AG08396 (cell line): ENCODE data around the gene CLASP1.
A peak's percentile ranks its signal among the peaks of the same experiment; 100 is the strongest.
"Not testable (repeated sequence)": the region's sequence is repeated elsewhere in the genome, so short reads cannot be mapped to it uniquely, and the experiment has no call there.

Experiments used
- DNase-seq: peaks from one replicate; pipeline ENCODE4 v3.0.0; 2012; ENCODE audit warnings: low spot score, mixed read lengths

CLASP1 gene

DNA sequence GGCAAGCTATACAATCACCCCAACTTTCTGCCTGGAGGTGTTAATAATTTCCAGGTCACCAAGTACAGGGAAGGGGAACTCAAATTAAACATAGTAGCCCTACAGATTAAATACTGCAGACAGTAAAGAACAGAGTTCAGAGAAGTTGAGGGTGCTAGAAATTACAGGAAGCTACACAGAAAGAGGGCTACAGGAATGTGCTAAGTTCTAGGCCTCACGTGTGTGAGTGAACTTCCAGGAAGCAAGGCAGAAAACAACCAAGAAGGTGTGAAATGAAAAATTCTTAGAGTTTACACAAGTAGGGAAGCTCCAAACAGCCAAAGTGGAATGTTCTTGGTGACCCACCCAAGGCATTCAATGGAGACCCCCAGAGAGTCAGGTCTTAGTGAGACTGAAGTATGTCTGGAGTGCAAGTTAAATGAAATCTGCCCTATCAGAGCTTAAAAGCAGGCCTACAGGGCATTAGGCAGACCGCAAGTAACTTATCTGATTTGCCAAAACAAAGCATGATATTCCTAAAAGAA, 176.7 kb downstream of the CLASP1 start:
- DNase-seq, result no peak

DNA sequence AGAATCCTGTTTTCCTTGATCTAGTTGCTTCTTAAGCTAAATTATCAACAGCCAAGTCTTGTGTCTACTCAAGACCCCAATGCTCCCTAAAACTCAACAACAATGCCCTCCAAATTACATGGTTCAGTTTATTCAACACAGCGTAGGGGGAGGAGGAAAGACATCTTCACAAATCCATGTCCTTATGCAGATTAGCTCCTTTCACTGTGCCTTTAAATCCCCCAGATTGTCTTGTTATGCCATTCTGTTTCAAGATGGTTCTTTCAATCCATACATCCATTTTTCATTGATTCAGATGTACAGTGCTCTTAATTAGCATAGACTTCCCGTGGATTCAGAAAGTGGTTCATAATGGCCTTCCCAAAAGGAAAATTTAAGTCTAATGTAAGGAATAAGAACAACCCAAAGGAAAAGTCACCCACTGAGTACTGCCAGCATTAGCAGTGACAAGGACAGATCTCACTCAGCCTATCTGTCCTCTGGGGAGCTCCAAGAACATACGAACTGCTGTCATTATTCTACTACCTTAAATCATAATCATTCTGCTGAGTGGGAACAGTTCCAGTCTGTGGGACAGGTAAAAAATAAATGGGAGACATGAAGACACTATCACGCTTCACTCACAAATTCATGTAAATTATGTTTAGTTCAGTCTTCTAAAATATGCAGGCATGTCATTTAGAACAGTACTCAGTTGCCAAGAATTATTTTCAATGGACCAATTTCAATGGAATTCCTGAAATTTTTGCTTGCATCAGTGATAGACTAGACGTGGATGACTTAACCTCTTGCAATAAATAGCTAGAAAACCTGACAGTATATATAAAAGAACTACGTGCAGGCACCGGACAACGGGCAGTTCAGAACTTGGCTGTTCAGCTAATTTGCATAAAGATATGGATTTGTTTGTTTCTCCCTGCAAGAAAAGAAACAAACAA, 177.5 kb downstream of the CLASP1 start:
- peak; percentile 46 for DNase-seq

DNA sequence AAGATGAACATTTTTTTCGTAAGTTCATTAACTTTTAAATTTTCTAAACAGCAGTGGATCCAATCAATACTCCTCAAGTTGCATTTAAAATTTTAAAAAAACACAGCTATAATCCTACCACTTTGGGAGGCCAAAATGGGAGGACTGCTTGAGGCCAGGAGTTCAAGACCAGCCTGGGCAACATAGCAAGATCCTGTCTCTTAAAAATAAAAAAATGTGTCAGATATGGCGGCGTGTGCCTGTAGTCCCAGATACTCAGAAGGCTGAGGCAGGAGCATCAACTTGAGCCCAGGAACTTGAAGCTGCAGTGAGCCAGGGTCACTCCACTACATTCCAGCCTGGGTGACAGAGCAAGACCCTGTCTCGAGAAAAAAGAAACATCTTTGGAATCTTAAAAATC, 178.3 kb downstream of the CLASP1 start:
- no peak for DNase-seq

DNA sequence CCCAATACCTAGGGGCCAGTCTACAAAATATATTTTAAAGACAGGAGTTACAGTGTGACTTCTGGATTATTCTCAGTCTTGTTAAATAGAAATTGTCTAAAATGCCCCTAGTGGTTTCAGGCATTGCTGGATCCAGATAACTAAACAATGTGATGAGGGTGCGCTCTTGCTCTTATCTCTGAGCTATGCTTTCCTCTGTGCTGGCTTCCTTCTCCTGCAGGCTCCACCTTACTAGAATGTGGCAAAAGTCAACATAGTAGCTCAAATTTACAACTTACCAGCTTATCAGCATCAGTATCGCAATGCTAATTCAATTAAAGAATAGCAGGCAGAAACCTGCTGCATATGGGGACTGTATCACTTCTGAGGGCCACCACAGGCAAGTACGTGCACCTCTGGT, 179.9 kb downstream of the CLASP1 start:
- no peak for DNase-seq

DNA sequence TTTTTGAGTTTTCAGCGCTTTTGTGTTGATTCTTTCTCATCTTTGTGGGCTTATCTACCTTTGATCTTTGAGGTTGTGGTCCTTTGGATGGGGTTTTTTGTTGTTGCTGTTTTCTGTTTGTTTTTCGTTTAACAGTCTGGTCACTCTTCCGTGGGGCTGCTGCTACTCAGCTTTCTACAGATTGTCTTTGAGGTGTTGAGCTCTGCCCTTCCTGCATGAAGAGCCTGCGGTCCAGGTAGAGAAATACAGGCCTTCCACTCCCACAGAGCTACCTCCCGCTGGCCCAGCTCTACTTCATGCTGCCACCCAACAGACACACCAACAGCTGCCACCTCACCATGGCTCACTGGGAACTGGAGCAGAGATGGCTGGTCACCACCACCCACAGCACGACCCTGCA, 180.3 kb downstream of the CLASP1 start:
- DNase-seq, result no peak

DNA sequence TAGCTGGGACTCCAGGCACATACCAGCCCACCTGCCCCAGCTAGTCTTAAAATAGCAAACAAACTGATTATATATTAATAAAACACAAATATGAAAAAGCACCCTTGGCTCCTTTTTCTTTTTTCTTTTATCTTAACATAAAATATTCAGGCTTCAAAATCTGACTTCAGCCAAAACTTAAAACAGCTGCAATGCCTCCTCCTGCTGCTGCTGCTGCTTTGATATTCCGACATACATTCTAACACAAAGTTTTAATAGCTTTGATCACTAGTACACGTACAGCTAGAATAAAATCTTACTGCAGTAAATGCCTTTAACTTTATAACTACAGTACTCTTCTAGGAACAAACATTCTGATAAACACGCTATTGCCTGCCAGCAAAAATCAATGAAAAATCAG, 190.0 kb downstream of the CLASP1 start:
- DNase-seq, result no peak

GRCh38 chr2:121456325-121456724, 192.9 kb downstream of the CLASP1 start:
- DNase-seq, result no peak

GRCh38 chr2:121455446-121455845, 193.8 kb downstream of the CLASP1 start:
- DNase-seq, result no peak

GRCh38 chr2:121454549-121455090, 194.6 kb downstream of the CLASP1 start:
- no peak for DNase-seq

GRCh38 chr2:121451398-121451797, 197.9 kb downstream of the CLASP1 start:
- DNase-seq, result peak; percentile 67

- no peak for DNase-seq
These were observed 199.0 kb downstream of the CLASP1 start for GRCh38 chr2:121450301-121450700.

GRCh38 chr2:121446647-121447241, 202.5 kb downstream of the CLASP1 start:
- no peak for DNase-seq

DNA sequence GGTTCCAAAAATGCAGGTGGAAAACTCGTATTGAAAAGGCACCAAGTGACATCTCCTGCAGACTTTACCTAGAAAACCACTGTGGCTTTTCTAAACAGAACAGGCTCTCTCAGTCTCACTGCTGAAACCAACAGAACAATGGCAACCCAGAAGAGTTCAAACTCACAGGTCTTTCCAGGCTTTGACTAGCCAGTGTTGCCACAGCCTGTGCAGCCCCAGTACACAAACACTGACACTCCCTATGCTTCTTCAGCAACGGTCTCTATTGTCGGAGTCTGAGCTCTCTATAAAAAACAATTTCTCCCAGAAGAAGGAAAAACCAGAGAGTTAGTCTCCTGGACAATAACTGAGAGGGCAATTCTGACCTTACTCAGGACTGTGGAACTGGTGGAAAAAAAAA, 206.4 kb downstream of the CLASP1 start:
- DNase-seq, result no peak

- not testable (repeated sequence) for DNase-seq
These were observed 211.0 kb downstream of the CLASP1 start for GRCh38 chr2:121438290-121438689.

DNA sequence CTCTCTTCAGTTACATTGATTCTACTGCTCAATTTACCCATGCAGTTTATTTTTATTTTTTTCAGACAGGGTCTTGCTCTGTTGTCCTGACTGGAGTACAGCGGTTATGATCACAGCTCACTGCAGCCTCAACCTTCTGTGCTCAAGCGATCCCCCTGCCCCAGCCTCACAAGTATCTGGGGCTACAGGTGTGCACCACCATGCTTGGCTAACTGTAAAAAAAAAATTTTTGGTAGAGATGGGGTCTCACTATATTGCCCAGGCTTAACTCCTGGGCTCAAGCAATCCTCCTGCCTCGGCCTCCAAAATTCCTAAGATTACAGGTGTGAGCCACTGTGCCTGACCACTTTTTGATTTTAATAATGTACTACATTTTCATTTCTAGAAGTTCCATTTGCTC, 212.3 kb downstream of the CLASP1 start:
- no peak for DNase-seq

GRCh38 chr2:121435790-121436189, 213.5 kb downstream of the CLASP1 start:
- DNase-seq, result no peak

GRCh38 chr2:121431214-121431613, 218.0 kb downstream of the CLASP1 start:
- no peak for DNase-seq

DNA sequence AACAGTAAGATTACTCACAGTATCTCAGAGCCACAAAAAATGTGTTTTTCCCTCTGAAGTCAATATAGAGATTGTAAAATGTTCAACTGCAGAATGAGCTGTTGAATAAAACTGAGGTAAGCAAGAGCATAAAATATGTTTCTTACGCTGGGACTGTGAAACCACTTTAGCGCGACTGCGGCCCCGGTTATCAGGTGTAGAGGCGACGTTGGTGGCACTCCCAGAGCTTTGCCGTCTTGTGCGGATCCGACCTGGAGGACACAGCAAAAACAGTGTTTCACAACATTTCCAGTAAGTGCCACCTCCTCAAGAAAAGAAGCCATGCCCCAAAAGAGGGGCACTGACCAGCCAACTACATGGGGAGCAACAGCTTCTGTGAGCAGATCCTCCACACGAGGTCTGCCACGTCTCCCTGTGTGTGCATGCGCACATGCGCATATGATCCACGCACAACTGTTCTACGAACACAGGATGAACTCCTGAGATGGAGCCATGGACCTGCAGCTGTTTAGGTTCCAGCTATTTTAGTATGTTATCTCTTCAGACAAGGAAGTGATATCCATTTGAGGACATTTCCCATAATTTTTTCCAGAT, 219.2 kb downstream of the CLASP1 start:
- no peak for DNase-seq

- no peak for DNase-seq
These were observed 220.0 kb downstream of the CLASP1 start for GRCh38 chr2:121429119-121429903.

DNA sequence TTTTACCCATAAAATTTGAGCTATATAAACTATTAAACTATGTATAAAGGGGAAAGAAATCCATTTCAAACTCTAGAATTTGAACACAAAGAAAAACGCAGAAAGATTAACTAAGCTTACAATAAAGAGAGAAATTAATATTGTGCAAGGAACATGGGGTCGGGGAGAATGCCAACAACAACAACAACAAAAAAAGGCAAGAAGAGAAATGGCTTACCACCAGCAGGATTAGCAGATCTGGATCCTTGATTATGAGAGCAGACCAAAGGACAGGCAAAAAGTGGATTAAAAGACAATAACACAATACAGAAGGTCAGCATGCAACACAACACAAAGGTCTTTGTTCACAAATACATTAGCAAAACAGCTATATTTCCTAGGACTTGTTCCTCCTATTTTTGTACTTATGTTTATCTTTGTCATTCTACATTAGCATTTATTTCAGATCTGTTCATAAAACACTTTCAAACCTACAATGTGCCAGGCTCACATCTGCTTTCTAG, 222.0 kb downstream of the CLASP1 start:
- no peak for DNase-seq

DNA sequence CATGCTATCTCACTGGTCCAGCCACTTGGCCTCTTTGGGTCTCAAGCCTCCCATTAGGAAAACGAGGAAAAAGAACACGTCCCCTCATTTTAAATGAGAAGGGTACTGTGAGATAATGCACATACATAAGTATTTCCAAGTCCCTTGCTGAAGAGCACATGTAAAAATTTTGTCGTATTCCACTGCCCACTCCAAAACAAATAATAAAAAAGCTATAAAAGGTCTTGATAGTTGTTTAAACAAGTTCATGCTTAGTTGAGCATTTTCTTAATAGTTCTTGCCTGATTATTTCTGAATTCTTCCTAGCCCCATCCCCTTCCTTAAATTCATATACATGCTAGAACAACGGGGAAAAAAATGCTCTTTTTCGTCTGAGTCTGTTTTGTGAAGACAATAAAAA, 228.8 kb downstream of the CLASP1 start:
- no peak for DNase-seq
